Upper lobe of left lung (tissue), 6 donors: ENCODE measurements around the gene ASTN2. TPM values are rescaled to one million over a fixed set of nuclear protein-coding genes. Genes with fewer than 3 reads are reported as not detected.

Experiments
- ATAC-seq, 2 donors: fragments of 200-7000 bp; cut with Tn5 transposase; one replicate each; pipeline ENCODE4 v1.9.1; 2022; ENCODE audit warnings: mild to moderate bottlenecking in 2 of 2, moderate library complexity in 2 of 2; ENCODE audit not compliant: low FRiP score in 2 of 2
- DNase-seq, 2 donors: peaks; one replicate each; pipeline ENCODE4 v3.0.0-alpha.2; 2019 to 2020
- H3K27ac ChIP-seq, 4 donors: fragments of 200-600 bp; sonication (generic); one replicate each; pipeline ENCODE4 v1.5.1; 2016 to 2019
- H3K27me3 ChIP-seq, 4 donors: fragments of 200-600 bp; sonication (generic); one replicate each; pipeline ENCODE4 v1.5.1; 2017 to 2019
- H3K36me3 ChIP-seq, 4 donors: fragments of 200-600 bp; sonication (generic); one replicate each; pipeline ENCODE4 v1.5.1; 2016 to 2019
- H3K4me1 ChIP-seq, 4 donors: fragments of 200-600 bp; sonication (generic); one replicate each; pipeline ENCODE4 v1.5.1; 2018 to 2019
- H3K4me3 ChIP-seq, 4 donors: fragments of 200-600 bp; sonication (generic); one replicate each; pipeline ENCODE4 v1.5.1; 2017 to 2019; ENCODE audit warnings: mild to moderate bottlenecking in 2 of 4, moderate library complexity in 1 of 4
- H3K9me3 ChIP-seq, 4 donors: fragments of 200-600 bp; sonication (generic); one replicate each; pipeline ENCODE4 v1.5.1; 2018 to 2019
- EP300 ChIP-seq, 4 donors: sonication (generic); formaldehyde crosslinking; IDR thresholded peaks; one replicate each; pipeline ENCODE4 v1.5.1; 2017; ENCODE audit warnings: antibody characterized with exemption in 4 of 4, control low read depth in 2 of 4
- POLR2A ChIP-seq, 4 donors: fragments of 450-650 bp; IDR thresholded peaks; one replicate each; pipeline ENCODE4 v1.5.1; 2016 to 2017; ENCODE audit warnings: antibody characterized with exemption in 4 of 4, mild to moderate bottlenecking in 2 of 4
- POLR2AphosphoS5 ChIP-seq, 2 donors: sonication (generic); formaldehyde crosslinking; IDR thresholded peaks; one replicate each; pipeline ENCODE4 v1.5.1; 2017; ENCODE audit warnings: antibody characterized with exemption in 2 of 2
- WGBS, 2 donors: methylation state at CpG; one replicate each; pipeline ENCODE4 v1.1.5; 2017 to 2018; 5-methylcytosine and 5-hydroxymethylcytosine counted together
- total RNA-seq, 6 donors: library from RNA; depleted of rRNA in 4 of 6; stranded (reverse); fragments of >200 nt in 4 of 6; gene quantifications; one replicate each; pipeline versions ENCODE4 v1.1.0 to v1.2.1, GENCODE V29; 2016 to 2021
- TF ChIP-seq, protein P1 (sequence below), 6 experiments: fragments of 450-650 bp in 4 of 6; fragments of 200-600 bp in 2 of 6; sonication (generic) in 2 of 6; IDR thresholded peaks; one replicate each; pipeline ENCODE4 v1.5.1; 2016 to 2019; ENCODE audit warnings: antibody characterized with exemption in 6 of 6
- donor health status: DM: no; HTN: no; CAD: no; lungs with moderate emphysema.
- donor health status: DM: no; HTN: yes; CAD: no; lungs with severe emphysema.

Gene ASTN2
- total RNA-seq, 6 donors from 2014 or later, result 2.0 to 7.5 (median 3.4) TPM

DNA sequence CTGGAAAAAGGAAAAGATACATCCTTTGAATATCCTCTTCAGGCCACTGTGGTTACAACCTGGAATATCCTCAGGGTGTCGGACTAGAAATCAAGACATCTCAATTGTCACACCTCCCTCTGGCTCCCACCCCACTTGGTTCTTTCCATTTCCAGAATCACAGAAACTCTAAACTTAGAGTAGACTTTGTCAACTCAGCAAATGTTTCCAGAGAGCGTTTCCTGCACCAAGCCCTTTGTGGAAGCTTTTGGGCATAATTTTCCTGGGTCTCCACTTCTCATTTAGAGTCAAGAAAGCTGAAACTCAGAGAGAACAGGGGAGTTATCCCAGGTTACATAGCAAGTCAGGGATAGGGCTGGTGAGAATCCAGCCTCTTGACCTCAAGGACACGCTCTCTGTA lies 108.8 kb downstream of the ASTN2 start:
- no peaks in the 10 kb centered on the region for H3K36me3 ChIP-seq
- H3K27ac ChIP-seq, result no peak overlapping the region
- 78 to 86% methylated on average over 3 of the region's 3 CpGs for WGBS, 2 donors
- ATAC-seq (no peak), DNase-seq (no peak)
- H3K4me3 ChIP-seq, result no peak overlapping the region
- H3K9me3 ChIP-seq, result no peaks in the 10 kb centered on the region
- TF ChIP-seq, protein P1, sequence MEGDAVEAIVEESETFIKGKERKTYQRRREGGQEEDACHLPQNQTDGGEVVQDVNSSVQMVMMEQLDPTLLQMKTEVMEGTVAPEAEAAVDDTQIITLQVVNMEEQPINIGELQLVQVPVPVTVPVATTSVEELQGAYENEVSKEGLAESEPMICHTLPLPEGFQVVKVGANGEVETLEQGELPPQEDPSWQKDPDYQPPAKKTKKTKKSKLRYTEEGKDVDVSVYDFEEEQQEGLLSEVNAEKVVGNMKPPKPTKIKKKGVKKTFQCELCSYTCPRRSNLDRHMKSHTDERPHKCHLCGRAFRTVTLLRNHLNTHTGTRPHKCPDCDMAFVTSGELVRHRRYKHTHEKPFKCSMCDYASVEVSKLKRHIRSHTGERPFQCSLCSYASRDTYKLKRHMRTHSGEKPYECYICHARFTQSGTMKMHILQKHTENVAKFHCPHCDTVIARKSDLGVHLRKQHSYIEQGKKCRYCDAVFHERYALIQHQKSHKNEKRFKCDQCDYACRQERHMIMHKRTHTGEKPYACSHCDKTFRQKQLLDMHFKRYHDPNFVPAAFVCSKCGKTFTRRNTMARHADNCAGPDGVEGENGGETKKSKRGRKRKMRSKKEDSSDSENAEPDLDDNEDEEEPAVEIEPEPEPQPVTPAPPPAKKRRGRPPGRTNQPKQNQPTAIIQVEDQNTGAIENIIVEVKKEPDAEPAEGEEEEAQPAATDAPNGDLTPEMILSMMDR (IDR thresholded peaks at IDR 0.05), result no peak
- TF ChIP-seq EP300 (IDR thresholded peaks at IDR 0.05), result no peak
- no peaks in the 10 kb centered on the region for H3K4me1 ChIP-seq
- H3K27me3 ChIP-seq, result no peaks in the 10 kb centered on the region

DNA sequence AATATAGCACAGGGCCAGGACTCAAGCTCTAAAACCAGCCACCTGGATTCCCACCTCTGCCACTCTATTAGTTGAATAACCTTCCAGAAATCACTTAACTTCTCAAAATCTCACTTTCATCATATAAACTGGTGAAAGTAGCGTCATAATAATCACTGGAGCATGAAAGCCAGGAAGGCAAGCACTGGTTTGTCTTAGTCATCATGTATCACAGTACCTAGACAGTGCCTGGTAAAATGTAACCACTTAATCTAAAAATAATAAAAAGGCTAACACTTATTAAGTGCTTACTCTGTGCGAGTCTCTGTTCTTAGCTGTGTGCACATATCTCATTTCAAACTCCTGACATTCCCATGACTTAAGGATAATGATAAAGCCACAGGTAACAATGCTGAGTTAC lies 109.4 kb downstream of the ASTN2 start:
- WGBS, 2 donors, result 70 to 75% methylated on average over 2 of the region's 2 CpGs
- Histone ChIP-seq H3K4me1 (no peaks in the 10 kb centered on the region), H3K9me3 (no peaks in the 10 kb centered on the region), H3K27me3 (no peaks in the 10 kb centered on the region), H3K4me3 (no peak overlapping the region), H3K36me3 (no peaks in the 10 kb centered on the region), H3K27ac (no peak overlapping the region)
- no peak for TF ChIP-seq EP300 (IDR thresholded peaks at IDR 0.05)
- no peak for DNase-seq
- ATAC-seq, result no peak

GRCh38 chr9:117304549-117304948 lies 110.3 kb downstream of the ASTN2 start:
- no peaks in the 10 kb centered on the region for H3K27me3 ChIP-seq
- H3K36me3 ChIP-seq, result no peaks in the 10 kb centered on the region
- H3K9me3 ChIP-seq, result no peaks in the 10 kb centered on the region
- H3K27ac ChIP-seq, result no peak overlapping the region
- H3K4me3 ChIP-seq, result no peak overlapping the region
- no peak for TF ChIP-seq POLR2A (IDR thresholded peaks at IDR 0.05)
- TF ChIP-seq, protein P1 (IDR thresholded peaks at IDR 0.05), result no peak
- TF ChIP-seq EP300 (IDR thresholded peaks at IDR 0.05), result no peak
- TF ChIP-seq POLR2AphosphoS5 (IDR thresholded peaks at IDR 0.05), result no peak
- 53 to 65% methylated on average over 5 of the region's 5 CpGs for WGBS, 2 donors
- DNase-seq (no peak), ATAC-seq (no peak)
- no peaks in the 10 kb centered on the region for H3K4me1 ChIP-seq

DNA sequence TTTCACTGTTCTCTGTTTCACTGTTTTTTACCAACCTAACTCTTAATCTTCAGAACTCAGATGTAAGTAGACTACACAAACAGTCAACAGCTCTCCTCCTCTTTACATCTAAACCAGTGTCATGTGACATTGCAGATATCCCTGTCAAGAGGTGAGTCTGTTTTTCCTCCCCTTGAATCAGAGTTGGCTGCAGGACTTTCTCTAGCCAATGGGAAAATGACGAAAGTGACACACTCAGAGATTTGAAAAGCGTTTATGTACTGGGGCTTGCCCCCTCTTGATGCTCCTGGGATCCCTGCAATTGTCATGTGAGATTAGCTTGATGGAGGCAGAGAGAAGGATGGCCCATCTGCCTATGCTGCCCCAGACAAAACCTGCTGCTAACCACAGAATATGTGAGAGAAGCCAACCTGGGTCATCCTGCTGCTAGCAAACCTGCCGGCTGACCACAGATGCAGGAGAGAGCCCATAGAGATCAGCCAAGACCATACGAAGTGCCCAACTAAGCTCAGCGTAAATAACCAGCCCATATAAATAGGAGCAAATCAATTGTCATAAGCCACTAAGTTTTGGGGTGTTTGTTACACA lies 111.1 kb downstream of the ASTN2 start:
- H3K27me3 ChIP-seq, result no peaks in the 10 kb centered on the region
- H3K4me1 ChIP-seq, result no peaks in the 10 kb centered on the region
- 73 to 77% methylated on average over 5 of the region's 5 CpGs for WGBS, 2 donors
- H3K27ac ChIP-seq, result no peak overlapping the region
- TF ChIP-seq POLR2AphosphoS5 (IDR thresholded peaks at IDR 0.05), result no peak
- TF ChIP-seq POLR2A (IDR thresholded peaks at IDR 0.05), result no peak
- TF ChIP-seq, protein P1 (IDR thresholded peaks at IDR 0.05), result no peak
- no peak for TF ChIP-seq EP300 (IDR thresholded peaks at IDR 0.05)
- H3K4me3 ChIP-seq, result no peak overlapping the region
- ATAC-seq (no peak), DNase-seq (no peak)
- no peaks in the 10 kb centered on the region for H3K36me3 ChIP-seq
- H3K9me3 ChIP-seq, result no peaks in the 10 kb centered on the region

- DNase-seq (no peak), ATAC-seq (no peak)
- H3K27me3 ChIP-seq, result no peaks in the 10 kb centered on the region
- TF ChIP-seq, protein P1 (IDR thresholded peaks at IDR 0.05), result no peak
- TF ChIP-seq POLR2AphosphoS5 (IDR thresholded peaks at IDR 0.05), result no peak
- no peak for TF ChIP-seq POLR2A (IDR thresholded peaks at IDR 0.05)
- H3K27ac ChIP-seq, result no peak overlapping the region
- no peaks in the 10 kb centered on the region for H3K4me1 ChIP-seq
- H3K9me3 ChIP-seq, result no peaks in the 10 kb centered on the region
- 72 to 89% methylated on average over 2 of the region's 2 CpGs for WGBS, 2 donors
- no peaks in the 10 kb centered on the region for H3K36me3 ChIP-seq
- no peak overlapping the region for H3K4me3 ChIP-seq
These were observed 112.4 kb downstream of the ASTN2 start for GRCh38 chr9:117302487-117302886.
